ENCODE results near the gene PRDM5. TPM values are rescaled to one million over a fixed set of nuclear protein-coding genes. Genes with fewer than 3 reads are reported as not detected.
"Not testable (repeated sequence)": the region's sequence is repeated elsewhere in the genome, so short reads cannot be mapped to it uniquely, and the experiment has no call there.

The PRDM5 gene
- total RNA-seq, 4 donors from 2014 or later: 37.6 to 96.6 (median 52.6) TPM

DNA sequence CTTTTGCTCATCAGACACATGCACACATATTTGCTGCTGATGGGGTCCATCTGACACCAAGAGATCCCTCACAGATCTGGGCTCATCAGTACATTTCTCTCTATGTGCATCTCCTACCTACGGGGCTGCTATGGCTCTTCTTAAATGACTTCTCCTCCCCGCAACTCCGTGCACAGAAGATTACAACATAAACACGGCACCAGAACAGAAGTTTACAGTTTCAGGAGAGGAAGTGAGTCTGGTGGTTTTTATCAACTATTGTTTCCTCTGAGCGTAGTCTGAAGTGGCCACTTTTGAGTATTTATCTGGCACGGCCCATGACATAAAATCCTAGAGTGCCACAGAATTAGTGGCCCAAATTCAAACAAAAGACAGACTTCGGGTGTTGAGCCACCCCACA, 263.8 kb downstream of the PRDM5 start:
- intact Hi-C loops (cut with DNase I; ENCODE audit: low total_unique reads): no loop called here
- TF ChIP-seq, protein P1, sequence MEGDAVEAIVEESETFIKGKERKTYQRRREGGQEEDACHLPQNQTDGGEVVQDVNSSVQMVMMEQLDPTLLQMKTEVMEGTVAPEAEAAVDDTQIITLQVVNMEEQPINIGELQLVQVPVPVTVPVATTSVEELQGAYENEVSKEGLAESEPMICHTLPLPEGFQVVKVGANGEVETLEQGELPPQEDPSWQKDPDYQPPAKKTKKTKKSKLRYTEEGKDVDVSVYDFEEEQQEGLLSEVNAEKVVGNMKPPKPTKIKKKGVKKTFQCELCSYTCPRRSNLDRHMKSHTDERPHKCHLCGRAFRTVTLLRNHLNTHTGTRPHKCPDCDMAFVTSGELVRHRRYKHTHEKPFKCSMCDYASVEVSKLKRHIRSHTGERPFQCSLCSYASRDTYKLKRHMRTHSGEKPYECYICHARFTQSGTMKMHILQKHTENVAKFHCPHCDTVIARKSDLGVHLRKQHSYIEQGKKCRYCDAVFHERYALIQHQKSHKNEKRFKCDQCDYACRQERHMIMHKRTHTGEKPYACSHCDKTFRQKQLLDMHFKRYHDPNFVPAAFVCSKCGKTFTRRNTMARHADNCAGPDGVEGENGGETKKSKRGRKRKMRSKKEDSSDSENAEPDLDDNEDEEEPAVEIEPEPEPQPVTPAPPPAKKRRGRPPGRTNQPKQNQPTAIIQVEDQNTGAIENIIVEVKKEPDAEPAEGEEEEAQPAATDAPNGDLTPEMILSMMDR (IDR thresholded peaks at IDR 0.05): no peak
- TF ChIP-seq POLR2A (IDR thresholded peaks at IDR 0.05): no peak
- Histone ChIP-seq H3K36me3 (no peaks in the 10 kb centered on the region), H3K9me3 (no peaks in the 10 kb centered on the region), H3K4me1 (no peaks in the 10 kb centered on the region), H3K27me3 (no peaks in the 10 kb centered on the region), H3K4me3 (no peak overlapping the region), H3K27ac (no peak overlapping the region)
- DNase-seq: no peak

DNA sequence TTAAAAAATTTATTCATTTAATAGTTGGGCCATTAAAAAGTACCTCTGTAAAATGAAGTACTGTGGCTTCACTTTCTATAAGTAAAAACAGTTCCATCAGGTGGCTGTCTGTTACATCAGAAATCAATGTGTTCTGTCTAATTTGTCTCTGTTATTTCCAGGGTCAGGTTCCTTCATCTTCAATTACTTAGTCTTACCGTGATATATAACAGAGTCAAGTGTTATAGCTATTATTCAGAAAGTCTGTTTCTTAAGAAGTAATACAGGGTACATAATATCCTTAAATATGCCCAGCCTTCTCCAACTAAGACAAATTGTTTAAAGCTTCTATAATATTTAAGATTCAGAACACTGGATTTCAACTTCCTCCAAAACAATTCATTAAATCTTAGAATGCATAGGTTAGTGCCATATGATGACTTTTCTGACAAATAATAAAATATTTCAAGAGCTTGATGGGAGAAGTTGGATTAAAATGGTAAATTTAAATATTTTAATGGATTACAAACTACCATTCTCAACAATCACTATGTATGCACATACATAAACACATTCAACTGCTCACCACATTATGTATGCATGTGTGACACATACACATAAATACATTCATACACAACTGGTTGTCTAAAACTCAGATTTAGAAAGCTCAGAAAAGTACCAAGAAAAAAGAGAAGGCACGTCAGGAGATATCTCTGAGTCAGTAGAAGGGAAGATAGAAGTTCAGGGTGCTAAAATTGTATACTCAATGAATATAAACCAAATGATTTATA, 268.5 kb downstream of the PRDM5 start:
- intact Hi-C loops (cut with DNase I; ENCODE audit: low total_unique reads): no loop called here
- H3K36me3 ChIP-seq: no peaks in the 10 kb centered on the region
- no peaks in the 10 kb centered on the region for H3K4me1 ChIP-seq
- no peak for DNase-seq
- no peak overlapping the region for H3K4me3 ChIP-seq
- H3K27me3 ChIP-seq: no peaks in the 10 kb centered on the region
- no peak overlapping the region for H3K27ac ChIP-seq
- no peak for TF ChIP-seq POLR2A (IDR thresholded peaks at IDR 0.05)
- TF ChIP-seq, protein P1 (IDR thresholded peaks at IDR 0.05): no peak
- H3K9me3 ChIP-seq: no peaks in the 10 kb centered on the region

DNA sequence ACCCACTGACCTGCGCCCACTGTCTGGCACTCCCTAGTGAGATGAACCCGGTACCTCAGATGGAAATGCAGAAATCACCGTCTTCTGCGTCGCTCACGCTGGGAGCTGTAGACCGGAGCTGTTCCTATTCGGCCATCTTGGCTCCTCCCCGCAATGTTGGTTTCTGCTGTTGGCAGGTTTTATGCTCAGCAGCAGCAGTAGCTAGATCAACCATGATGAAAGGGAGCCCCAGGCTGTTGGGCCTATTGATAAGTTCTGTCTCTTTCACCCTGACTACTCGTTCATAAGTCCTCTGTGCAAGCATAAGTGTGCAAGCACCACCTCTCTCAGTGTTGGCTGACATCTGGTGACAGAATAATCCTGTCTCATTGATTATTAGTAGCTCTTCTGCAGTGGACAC, 274.2 kb downstream of the PRDM5 start:
- H3K4me1 ChIP-seq; intact Hi-C loops (cut with DNase I; ENCODE audit: low total_unique reads); H3K36me3 ChIP-seq; DNase-seq; H3K9me3 ChIP-seq; H3K4me3 ChIP-seq; H3K27ac ChIP-seq; H3K27me3 ChIP-seq: not testable (repeated sequence)

Small RNA genes within 50 kb of the gene (small RNA-seq; reads per million reads assigned to genes)
- gene RNU6-550P: not detected

Other genes starting within 250 kb of the PRDM5 start
- gene NDNF, start 149.8 kb upstream of the PRDM5 start, total RNA-seq: 10 to 100 TPM in 1 of 4 donors, 1 to 10 TPM in 3; 1.5 to 10.9 (median 8.0) TPM
- under 1 TPM in 1 of 4 donors, not detected in 3; 0.48 TPM for gene TNIP3, start 241.6 kb upstream of the PRDM5 start, total RNA-seq